ENCODE measurements around the gene LCK. TPM values are rescaled to one million over a fixed set of nuclear protein-coding genes. Genes with fewer than 3 reads are reported as not detected.

Gene LCK
- total and polyA plus RNA-seq, 2 of the 8 experiments (the other 6 are each of a cell fraction or from before 2014, with no cell fraction given) = 75.3 to 122 TPM

- no peak overlapping the region for H2AK5ac ChIP-seq (ENCODE audit: low read depth, low read length)
- peak overlapping the region; percentile 65 to 84 for H3K4me2 ChIP-seq (ENCODE audit: insufficient read depth in 1 of 2, low read depth in 2 of 2, low read length in 2 of 2)
- no peaks in the 10 kb centered on the region for H3K27me3 ChIP-seq (replicated peaks in 1 of 4; ENCODE audit: control insufficient read depth in 3 of 4, extremely low read depth in 1 of 4, insufficient read depth in 3 of 4, low read length in 3 of 4)
- no peak overlapping the region for H3K27ac ChIP-seq (ENCODE audit: low read depth, low read length)
- peak overlapping the region in 3 of 4 experiments; percentile 15 to 54 (median 52); a peak in 4 of 7 replicates for H3K9ac ChIP-seq (replicated peaks in 1 of 4; ENCODE audit: extremely low read depth in 1 of 4, low read depth in 3 of 4, low read length in 3 of 4)
- peaks cover 0 to 4% of the 10 kb centered on the region in 2 experiments for H4K20me1 ChIP-seq (replicated peaks in 1 of 2; ENCODE audit: control insufficient read depth in 1 of 2, insufficient read depth in 2 of 2, low read length in 2 of 2)
- no peak overlapping the region for H3K23ac ChIP-seq (ENCODE audit: insufficient read length)
- H3K4me1 ChIP-seq (replicated peaks in 1 of 4; ENCODE audit: control insufficient read depth in 3 of 4, insufficient read depth in 4 of 4, low read length in 3 of 4) = peaks cover 0 to 7% (median 2%) of the 10 kb centered on the region in 4 experiments; a peak in 3 of 7 replicates
- peaks cover 2% of the 10 kb centered on the region; the same call in 1 of the 2 replicates for H3K79me1 ChIP-seq (ENCODE audit: low read depth, low read length)
- no peak overlapping the region for H3K56ac ChIP-seq (replicated peaks; ENCODE audit: insufficient read length, low read depth, low read length)
- no peak overlapping the region for H3K4ac ChIP-seq (replicated peaks; ENCODE audit: insufficient read length, low read depth, low read length)
- H2BK15ac ChIP-seq (ENCODE audit: low read length) = no peak overlapping the region
- H2BK5ac ChIP-seq (ENCODE audit: low read depth, low read length) = peak overlapping the region; percentile 68; the same call in 1 of the 2 replicates
- H3K23me2 ChIP-seq (ENCODE audit: low read depth, low read length) = peaks cover 8% of the 10 kb centered on the region; the same call in 1 of the 2 replicates
- H2BK20ac ChIP-seq (ENCODE audit: low read length) = no peak overlapping the region
- H2BK12ac ChIP-seq (ENCODE audit: low read depth, low read length) = no peak overlapping the region
- H4K5ac ChIP-seq (ENCODE audit: insufficient read length, low read depth, low read length) = no peak overlapping the region
- POLR2A ChIA-PET (ENCODE audit: partially characterized antibody) = interaction anchor here (0.6 to 8.0 kb wide), 11 partner anchors 10 to 116 kb away, joined by 3 to 52 read pairs (median 5); partner anchors contain the start of genes DCDC2B and IQCC
- no peak overlapping the region for H2BK120ac ChIP-seq (replicated peaks; ENCODE audit: low read depth, low read length)
- H3K14ac ChIP-seq (ENCODE audit: insufficient read length) = no peak overlapping the region
- WGBS, 2 experiments (ENCODE audit: extremely low coverage in 1 of 2, insufficient coverage in 1 of 2, insufficient read length in 1 of 2, insufficient replicate concordance in 2 of 2, low coverage in 1 of 2, low lambda C conversion rate in 2 of 2, missing lambda C conversion rate in 1 of 2) = 10% methylated on average over 13 of the region's 13 CpGs; no CpG with 5 or more reads in 1 of the 2 experiments
- no peak overlapping the region for H4K8ac ChIP-seq (ENCODE audit: extremely low read depth, insufficient read depth, low read length)
- H3K36me3 ChIP-seq (ENCODE audit: control insufficient read depth in 2 of 4, insufficient read depth in 4 of 4, low read length in 3 of 4) = peaks cover 6 to 22% (median 15%) of the 10 kb centered on the region in 4 experiments; a peak in 7 of 8 replicates
- CTCF ChIA-PET (ENCODE audit: partially characterized antibody) = interaction anchor here (1.0 to 1.9 kb wide), 3 partner anchors 9 to 94 kb away, joined by 3 to 7 read pairs (median 5); partner anchors contain the start of gene DCDC2B
- H3K18ac ChIP-seq (ENCODE audit: extremely low read depth, low read length) = no peak overlapping the region
- H3K4me3 ChIP-seq (ENCODE audit: extremely low read depth in 1 of 4, insufficient read depth in 2 of 4, low read depth in 3 of 4, low read length in 4 of 4) = peak overlapping the region; percentile 66 to 97 (median 88)
- no peak for DNase-seq (ENCODE audit: low read depth in 1 of 2, low spot score in 2 of 2)
- peaks cover 0 to 24% of the 10 kb centered on the region in 2 experiments; a peak in 3 of 4 replicates for H3K79me2 ChIP-seq (ENCODE audit: control insufficient read depth in 1 of 2, insufficient read depth in 2 of 2, low read length in 2 of 2)
- no peak overlapping the region for H4K91ac ChIP-seq (replicated peaks; ENCODE audit: insufficient read length, low read length)
- H2AFZ ChIP-seq (ENCODE audit: low read length) = no peak overlapping the region
- FAIRE-seq = no peak
- no peaks in the 10 kb centered on the region for H3K9me3 ChIP-seq (ENCODE audit: insufficient read depth in 2 of 2, low read depth in 1 of 2, low read length in 1 of 2)
- TF ChIP-seq BACH1 (IDR thresholded peaks at IDR 0.05; ENCODE audit: low read length) (no peak), E2F6 (IDR thresholded peaks at IDR 0.05) (no peak), CHD2 (IDR thresholded peaks at IDR 0.05; ENCODE audit: low read length) (no peak), MAX (IDR thresholded peaks at IDR 0.05) (no peak), SIN3A (conservative IDR thresholded peaks at IDR 0.05 in 1 of 2, IDR thresholded peaks at IDR 0.05 in 1 of 2; ENCODE audit: low read depth in 1 of 2, low read length in 2 of 2) (no peak), TAF7 (optimal IDR thresholded peaks at IDR 0.05; ENCODE audit: borderline replicate concordance, low read depth, low read length) (no peak), SP4 (IDR thresholded peaks at IDR 0.05; ENCODE audit: low read length) (no peak), SIX5 (IDR thresholded peaks at IDR 0.05; ENCODE audit: low read depth, low read length) (no peak), POU5F1 (IDR thresholded peaks at IDR 0.05; ENCODE audit: low read depth, low read length) (no peak), CTCF (IDR thresholded peaks at IDR 0.05; ENCODE audit: control extremely low read depth in 1 of 3, insufficient read depth in 1 of 3, low read depth in 1 of 3, low read length in 3 of 3) (no peak)
Measured at GRCh38 chr1:32221581-32221979, 29.5 kb upstream of the LCK start.
